ENCODE measurements around the gene SDC1.

SDC1 gene

GRCh38 chr2:20203072-20203471 lies 21.9 kb downstream of the SDC1 start:
- no peak for TF ChIP-seq FOXA1 (IDR thresholded peaks at IDR 0.05)
- TF ChIP-seq SP1 (IDR thresholded peaks at IDR 0.05), result no peak
- no peak for TF ChIP-seq L3MBTL2 (conservative IDR thresholded peaks at IDR 0.05)
- no peak for TF ChIP-seq TARDBP (IDR thresholded peaks at IDR 0.05)
- no peak for TF ChIP-seq CTBP1 (IDR thresholded peaks at IDR 0.05; ENCODE audit: borderline replicate concordance)
- no peak for TF ChIP-seq ZNF384 (IDR thresholded peaks at IDR 0.05)
- TF ChIP-seq SUZ12 (IDR thresholded peaks at IDR 0.05), result no peak
- TF ChIP-seq HDGF (IDR thresholded peaks at IDR 0.05; ENCODE audit: borderline replicate concordance), result no peak
- no peak for TF ChIP-seq NFRKB (IDR thresholded peaks at IDR 0.05)
- TF ChIP-seq BHLHE40 (IDR thresholded peaks at IDR 0.05; ENCODE audit: borderline replicate concordance), result no peak
- no peak for TF ChIP-seq PKNOX1 (IDR thresholded peaks at IDR 0.05)
- no peak for TF ChIP-seq FOXK2 (IDR thresholded peaks at IDR 0.05)
- no peak for TF ChIP-seq ELF4 (IDR thresholded peaks at IDR 0.05)
- TF ChIP-seq LEF1 (IDR thresholded peaks at IDR 0.05; ENCODE audit: borderline replicate concordance), result no peak
- ChIA-PET POLR2A (no interaction called here), CTCF (no interaction called here)
- DNase-seq (ENCODE audit: extremely low spot score), result no peak

GRCh38 chr2:20201671-20202070 lies 23.3 kb downstream of the SDC1 start:
- no peak for TF ChIP-seq PKNOX1 (IDR thresholded peaks at IDR 0.05)
- TF ChIP-seq SP1 (IDR thresholded peaks at IDR 0.05), result no peak
- TF ChIP-seq CTBP1 (IDR thresholded peaks at IDR 0.05; ENCODE audit: borderline replicate concordance), result no peak
- TF ChIP-seq ZNF384 (IDR thresholded peaks at IDR 0.05), result no peak
- TF ChIP-seq FOXM1 (IDR thresholded peaks at IDR 0.05; ENCODE audit: borderline replicate concordance), result no peak
- no peak for TF ChIP-seq L3MBTL2 (conservative IDR thresholded peaks at IDR 0.05)
- TF ChIP-seq ELF4 (IDR thresholded peaks at IDR 0.05), result no peak
- no peak for TF ChIP-seq HDGF (IDR thresholded peaks at IDR 0.05; ENCODE audit: borderline replicate concordance)
- no peak for TF ChIP-seq TARDBP (IDR thresholded peaks at IDR 0.05)
- no peak for TF ChIP-seq FOXK2 (IDR thresholded peaks at IDR 0.05)
- no peak for TF ChIP-seq FOXA1 (IDR thresholded peaks at IDR 0.05)
- no peak for TF ChIP-seq ARNT (IDR thresholded peaks at IDR 0.05)
- TF ChIP-seq LEF1 (IDR thresholded peaks at IDR 0.05; ENCODE audit: borderline replicate concordance), result no peak
- TF ChIP-seq SUZ12 (IDR thresholded peaks at IDR 0.05), result no peak
- no peak for TF ChIP-seq NFRKB (IDR thresholded peaks at IDR 0.05)
- CTCF ChIA-PET, result interaction anchor here (0.8 kb wide), 1 partner anchor 10 kb away, joined by 3 read pairs; no protein-coding TSS in a partner anchor
- POLR2A ChIA-PET, result no interaction called here

GRCh38 chr2:20200697-20201555 lies 24.0 kb downstream of the SDC1 start:
- DNase-seq (ENCODE audit: extremely low spot score), result no peak
- CTCF ChIA-PET, result no interaction called here
- POLR2A ChIA-PET, result no interaction called here
- TF ChIP-seq TARDBP (IDR thresholded peaks at IDR 0.05) (no peak), BHLHE40 (IDR thresholded peaks at IDR 0.05; ENCODE audit: borderline replicate concordance) (no peak), NFRKB (IDR thresholded peaks at IDR 0.05) (no peak), LEF1 (IDR thresholded peaks at IDR 0.05; ENCODE audit: borderline replicate concordance) (no peak), CTBP1 (IDR thresholded peaks at IDR 0.05; ENCODE audit: borderline replicate concordance) (no peak), FOXM1 (IDR thresholded peaks at IDR 0.05; ENCODE audit: borderline replicate concordance) (no peak), ZNF384 (IDR thresholded peaks at IDR 0.05) (no peak), FOXA1 (IDR thresholded peaks at IDR 0.05) (no peak), L3MBTL2 (conservative IDR thresholded peaks at IDR 0.05) (no peak), HDGF (IDR thresholded peaks at IDR 0.05; ENCODE audit: borderline replicate concordance) (no peak), SUZ12 (IDR thresholded peaks at IDR 0.05) (no peak), SP1 (IDR thresholded peaks at IDR 0.05) (no peak), ELF4 (IDR thresholded peaks at IDR 0.05) (no peak), FOXK2 (IDR thresholded peaks at IDR 0.05) (no peak), ARNT (IDR thresholded peaks at IDR 0.05) (no peak)

More at GRCh38 chr2:20201671-20202070, 23.3 kb downstream of the SDC1 start:
- no peak for DNase-seq (ENCODE audit: extremely low spot score)

- no peak for TF ChIP-seq ELF4 (IDR thresholded peaks at IDR 0.05)
- no peak for TF ChIP-seq SUZ12 (IDR thresholded peaks at IDR 0.05)
- no peak for TF ChIP-seq LEF1 (IDR thresholded peaks at IDR 0.05; ENCODE audit: borderline replicate concordance)
- TF ChIP-seq PKNOX1 (IDR thresholded peaks at IDR 0.05), result no peak
- no peak for TF ChIP-seq FOXM1 (IDR thresholded peaks at IDR 0.05; ENCODE audit: borderline replicate concordance)
- TF ChIP-seq NFRKB (IDR thresholded peaks at IDR 0.05), result no peak
- no peak for TF ChIP-seq HDGF (IDR thresholded peaks at IDR 0.05; ENCODE audit: borderline replicate concordance)
- TF ChIP-seq CTBP1 (IDR thresholded peaks at IDR 0.05; ENCODE audit: borderline replicate concordance), result no peak
- no peak for TF ChIP-seq ZNF384 (IDR thresholded peaks at IDR 0.05)
- no peak for TF ChIP-seq L3MBTL2 (conservative IDR thresholded peaks at IDR 0.05)
- TF ChIP-seq BHLHE40 (IDR thresholded peaks at IDR 0.05; ENCODE audit: borderline replicate concordance), result no peak
- TF ChIP-seq ARNT (IDR thresholded peaks at IDR 0.05), result no peak
- no peak for TF ChIP-seq FOXA1 (IDR thresholded peaks at IDR 0.05)
- no peak for TF ChIP-seq TARDBP (IDR thresholded peaks at IDR 0.05)
- CTCF ChIA-PET, result no interaction called here
- no peak for DNase-seq (ENCODE audit: extremely low spot score)
- POLR2A ChIA-PET, result no interaction called here
Observed at GRCh38 chr2:20199633-20200270, 25.2 kb downstream of the SDC1 start.

All from HEK293T (cell line).